DND-41 (cell line): ENCODE data around the gene TBC1D17.

Experiments used
- EZH2 ChIP-seq: IDR thresholded peaks from 3 replicates; pipeline ENCODE4 v1.6.1; 2012; ENCODE audit warnings: borderline replicate concordance, low read depth, mild to moderate bottlenecking, moderate library complexity, low read length, inconsistent platforms; ENCODE audit not compliant: severe bottlenecking
- TF ChIP-seq, protein P1 (sequence below): IDR thresholded peaks from 2 replicates; pipeline ENCODE4 v1.5.1; 2012; ENCODE audit warnings: borderline replicate concordance, low read length, moderate library complexity, mild to moderate bottlenecking; ENCODE audit not compliant: poor library complexity, severe bottlenecking; ENCODE audit errors: extremely low read depth

DNA sequence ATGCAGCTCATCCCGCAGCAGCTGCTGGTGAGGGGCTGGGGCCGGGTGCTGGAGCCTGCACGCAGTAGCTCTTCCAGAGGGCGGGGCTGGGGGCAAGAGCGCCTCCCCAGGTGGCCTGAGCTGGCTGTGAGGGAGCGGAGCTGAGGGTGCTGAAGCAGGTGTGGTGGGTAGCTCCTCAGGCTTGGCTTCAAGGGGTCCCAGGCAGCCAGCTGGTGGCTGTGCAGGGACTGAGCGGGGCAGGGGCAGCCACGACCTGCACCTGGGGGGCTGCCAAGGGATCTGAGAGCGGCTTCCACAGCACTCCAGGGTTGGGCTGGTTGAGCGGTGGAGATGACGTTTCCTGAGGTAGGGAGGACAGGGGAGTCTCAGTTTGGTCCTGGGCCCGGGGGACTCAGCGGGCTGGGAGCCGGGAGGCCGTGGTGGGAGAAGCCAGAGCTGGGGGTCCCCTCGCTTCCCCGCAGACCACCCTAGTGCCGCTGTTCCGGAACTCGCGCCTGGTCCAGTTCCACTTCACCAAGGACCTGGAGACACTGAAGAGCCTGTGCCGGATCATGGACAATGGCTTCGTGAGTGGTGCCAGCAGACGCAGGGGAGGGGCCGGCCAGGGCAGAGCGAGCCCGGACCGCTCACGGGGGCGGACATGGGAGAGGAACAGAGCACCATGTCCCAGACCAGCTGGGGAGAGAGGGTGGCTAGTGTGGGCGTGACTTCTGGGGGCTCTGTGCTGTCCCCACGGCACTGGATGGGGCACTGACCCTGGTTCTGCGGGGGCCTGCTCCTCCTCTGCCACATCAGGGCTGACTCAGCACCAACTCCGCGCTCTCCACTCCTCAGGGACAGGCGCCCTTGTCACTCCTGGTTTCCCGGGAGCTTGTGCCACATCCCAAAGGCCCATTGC, 19.2 kb upstream of the TBC1D17 start:
- TF ChIP-seq, protein P1, sequence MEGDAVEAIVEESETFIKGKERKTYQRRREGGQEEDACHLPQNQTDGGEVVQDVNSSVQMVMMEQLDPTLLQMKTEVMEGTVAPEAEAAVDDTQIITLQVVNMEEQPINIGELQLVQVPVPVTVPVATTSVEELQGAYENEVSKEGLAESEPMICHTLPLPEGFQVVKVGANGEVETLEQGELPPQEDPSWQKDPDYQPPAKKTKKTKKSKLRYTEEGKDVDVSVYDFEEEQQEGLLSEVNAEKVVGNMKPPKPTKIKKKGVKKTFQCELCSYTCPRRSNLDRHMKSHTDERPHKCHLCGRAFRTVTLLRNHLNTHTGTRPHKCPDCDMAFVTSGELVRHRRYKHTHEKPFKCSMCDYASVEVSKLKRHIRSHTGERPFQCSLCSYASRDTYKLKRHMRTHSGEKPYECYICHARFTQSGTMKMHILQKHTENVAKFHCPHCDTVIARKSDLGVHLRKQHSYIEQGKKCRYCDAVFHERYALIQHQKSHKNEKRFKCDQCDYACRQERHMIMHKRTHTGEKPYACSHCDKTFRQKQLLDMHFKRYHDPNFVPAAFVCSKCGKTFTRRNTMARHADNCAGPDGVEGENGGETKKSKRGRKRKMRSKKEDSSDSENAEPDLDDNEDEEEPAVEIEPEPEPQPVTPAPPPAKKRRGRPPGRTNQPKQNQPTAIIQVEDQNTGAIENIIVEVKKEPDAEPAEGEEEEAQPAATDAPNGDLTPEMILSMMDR = no peak
- no peak for TF ChIP-seq EZH2
